Activated naive CD4-positive, alpha-beta T cell (primary cell): ENCODE results near the gene HS3ST2.

Experiments
- DNase-seq, 4 experiments: peaks; one replicate each; lab custom pipeline; 2025; lab: John Stamatoyannopoulos, UW

Gene HS3ST2

DNA sequence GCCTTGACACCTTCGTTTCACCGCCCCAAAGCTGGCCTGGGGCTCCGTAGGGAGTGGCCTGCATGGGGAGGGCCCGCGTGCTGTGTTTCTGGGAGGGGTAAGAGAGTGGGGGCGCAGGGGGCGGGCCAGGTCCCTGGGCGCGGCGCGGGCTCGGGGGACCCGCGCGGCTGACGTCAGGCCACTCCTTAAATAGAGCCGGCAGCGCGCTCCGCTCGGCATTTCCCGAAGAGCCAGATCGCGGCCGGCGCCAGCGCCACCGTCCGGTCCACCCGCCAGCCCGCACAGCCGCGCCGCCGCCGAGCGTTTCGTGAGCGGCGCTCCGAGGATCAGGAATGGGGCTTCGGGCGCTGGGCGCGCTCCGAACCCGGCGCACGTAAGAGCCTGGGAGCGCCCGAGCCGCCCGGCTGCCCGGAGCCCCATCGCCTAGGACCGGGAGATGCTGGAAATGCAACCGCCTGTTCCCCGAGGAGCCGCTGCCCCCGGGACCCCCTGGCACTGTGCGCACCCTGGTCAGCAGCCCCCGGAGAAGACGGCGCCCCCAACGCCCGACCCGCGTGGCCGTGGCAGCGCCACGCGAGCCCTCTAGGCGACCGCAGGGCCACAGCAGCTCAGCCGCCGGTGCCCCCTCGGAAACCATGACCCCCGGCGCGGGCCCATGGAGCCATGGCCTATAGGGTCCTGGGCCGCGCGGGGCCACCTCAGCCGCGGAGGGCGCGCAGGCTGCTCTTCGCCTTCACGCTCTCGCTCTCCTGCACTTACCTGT lies at the start of gene HS3ST2:
Gene HS3ST2 (plus strand): TSS at position 215 of the 763 bp plus-strand sequence. CDS start 449 bp downstream, at position 664.
- DNase-seq: no peak

DNA sequence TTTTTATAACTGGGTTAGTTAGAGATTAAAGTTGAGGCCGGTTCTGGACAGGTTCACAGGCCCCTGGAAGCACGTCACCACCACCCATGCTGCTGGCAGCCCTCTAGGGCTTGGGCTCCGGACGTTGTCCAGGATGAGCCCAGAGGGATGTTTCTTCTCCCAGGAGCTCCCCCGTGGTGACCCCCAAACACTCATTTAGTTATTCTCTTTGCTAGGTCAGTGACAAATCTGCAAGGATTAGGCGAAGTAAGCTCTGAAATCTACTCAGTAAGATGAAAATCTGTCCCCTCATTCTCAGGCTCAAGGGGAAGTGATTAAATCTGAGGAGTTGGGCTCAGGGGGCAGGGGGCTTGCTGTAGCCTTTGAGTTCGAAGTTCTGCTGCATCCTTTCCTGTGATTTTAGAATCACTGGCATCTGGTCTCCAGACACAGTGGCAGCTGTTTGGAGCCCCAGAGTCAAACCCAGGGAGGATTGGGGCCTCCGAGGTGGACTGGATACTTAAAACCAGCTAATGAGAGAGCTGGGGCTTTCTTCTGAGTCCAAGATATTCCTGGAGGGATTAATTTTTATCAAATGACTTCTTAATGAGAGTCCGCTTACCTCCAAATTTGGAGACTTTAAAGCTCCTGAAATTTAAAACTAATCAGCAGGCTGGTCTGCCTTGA lies 49.2 kb upstream of the HS3ST2 start:
- no peak for DNase-seq

DNA sequence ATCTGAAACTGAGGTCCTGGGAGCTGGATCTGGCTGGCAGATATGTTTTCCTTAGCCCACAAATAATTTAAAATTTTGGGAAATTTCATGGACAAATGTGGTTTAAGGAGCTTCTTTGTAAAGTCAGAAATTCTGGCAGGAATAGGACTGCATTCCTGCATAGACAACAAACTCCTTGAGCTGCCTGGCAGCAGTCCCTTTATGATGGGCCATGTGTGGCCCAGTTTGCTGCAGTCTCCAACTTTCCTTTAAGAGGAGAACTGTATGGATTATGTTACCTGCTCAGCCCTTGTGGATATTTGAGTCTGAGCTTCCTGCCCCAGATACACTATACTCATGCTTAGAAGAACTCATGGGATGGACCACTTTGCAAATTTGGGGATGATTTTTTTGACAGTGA lies 48.5 kb upstream of the HS3ST2 start:
- no peak for DNase-seq

DNA sequence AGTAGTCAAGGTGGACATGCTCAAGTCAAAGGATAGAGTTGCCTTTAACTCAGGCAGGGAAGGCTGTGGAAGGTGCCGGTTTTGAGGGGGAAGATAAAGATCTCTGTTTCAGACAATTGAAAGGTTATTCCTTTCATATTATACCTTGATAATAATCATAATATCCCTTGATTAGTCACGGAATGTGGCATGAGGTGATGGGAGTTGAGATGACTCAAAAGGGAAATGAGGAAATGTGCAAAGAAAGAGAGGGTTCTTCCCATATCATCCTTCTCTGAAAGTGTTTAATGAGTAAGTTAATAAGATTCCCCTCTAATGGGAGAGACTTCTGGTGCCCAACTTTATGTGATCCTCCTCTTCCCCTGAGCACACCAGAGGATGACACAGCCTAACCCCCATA lies 43.1 kb upstream of the HS3ST2 start:
- no peak for DNase-seq

DNA sequence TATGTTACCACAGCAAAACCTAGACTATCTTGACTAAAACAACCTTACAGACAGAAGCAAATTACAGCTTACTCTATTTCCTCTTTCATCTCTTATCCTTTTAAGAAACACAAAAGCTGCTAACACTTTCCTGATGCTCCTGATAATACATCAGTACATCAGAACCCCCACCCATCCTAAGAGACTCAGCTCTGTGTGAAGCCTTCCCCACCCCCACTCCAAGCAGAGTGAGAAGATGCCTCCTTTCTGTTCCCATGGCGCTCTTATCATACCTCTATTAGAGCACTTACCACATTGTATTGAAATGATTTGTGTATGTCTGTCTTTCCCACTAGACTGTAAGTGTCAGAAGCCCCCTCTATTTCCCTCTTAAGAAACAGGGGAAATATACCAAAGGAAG lies 42.4 kb upstream of the HS3ST2 start:
- no peak for DNase-seq

DNA sequence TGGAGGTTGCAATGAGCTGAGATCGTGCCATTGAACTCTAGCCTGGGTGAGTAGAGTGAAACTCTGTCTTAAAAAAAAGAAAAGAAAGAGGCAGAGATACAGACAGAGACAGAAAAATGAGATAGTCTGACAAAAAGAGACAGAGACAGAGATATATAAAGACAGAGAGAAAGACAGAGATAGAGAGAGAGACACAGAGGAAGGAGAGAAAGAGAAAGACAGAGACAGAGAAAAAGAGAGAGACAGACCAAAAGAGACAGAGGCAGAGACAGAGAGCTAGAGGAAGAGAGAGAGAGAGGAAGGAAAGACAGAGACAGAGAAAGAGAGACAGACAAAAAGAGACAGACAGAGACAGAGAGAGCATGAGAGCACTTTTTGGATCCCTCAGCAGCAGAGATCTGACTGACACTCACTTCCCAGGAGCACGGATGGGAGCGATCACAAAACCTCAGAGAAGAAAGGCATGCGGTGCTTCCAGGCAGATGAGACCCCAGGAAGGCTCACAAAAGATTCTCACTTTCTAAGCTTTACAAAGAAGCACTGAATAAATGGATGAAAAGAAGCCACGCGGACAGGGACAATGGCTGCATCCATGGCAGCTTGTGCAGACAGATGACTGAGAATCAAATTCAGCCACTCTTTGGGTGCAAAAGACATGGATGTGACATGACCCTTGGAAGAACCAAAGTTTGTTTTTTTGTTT lies 38.6 kb upstream of the HS3ST2 start:
- no peak for DNase-seq

DNA sequence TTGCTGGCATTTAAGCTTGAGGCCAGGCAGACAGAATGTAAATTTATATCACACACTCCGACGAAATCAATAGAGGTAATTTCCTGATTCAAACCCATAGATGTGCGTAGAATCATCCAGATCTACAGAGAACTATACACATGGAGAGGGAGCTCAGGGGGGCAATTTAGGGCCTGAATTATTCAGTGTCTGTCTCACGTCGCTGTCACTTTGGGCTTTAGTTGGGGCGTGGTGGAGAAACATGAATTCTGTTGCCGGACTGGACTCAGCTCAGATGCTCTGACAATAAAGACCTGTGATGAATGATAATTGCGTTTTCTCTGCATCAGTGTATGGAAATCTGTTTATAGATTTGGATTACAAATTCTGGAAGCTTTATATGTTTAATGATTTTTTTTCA lies 32.5 kb upstream of the HS3ST2 start:
- DNase-seq: no peak

DNA sequence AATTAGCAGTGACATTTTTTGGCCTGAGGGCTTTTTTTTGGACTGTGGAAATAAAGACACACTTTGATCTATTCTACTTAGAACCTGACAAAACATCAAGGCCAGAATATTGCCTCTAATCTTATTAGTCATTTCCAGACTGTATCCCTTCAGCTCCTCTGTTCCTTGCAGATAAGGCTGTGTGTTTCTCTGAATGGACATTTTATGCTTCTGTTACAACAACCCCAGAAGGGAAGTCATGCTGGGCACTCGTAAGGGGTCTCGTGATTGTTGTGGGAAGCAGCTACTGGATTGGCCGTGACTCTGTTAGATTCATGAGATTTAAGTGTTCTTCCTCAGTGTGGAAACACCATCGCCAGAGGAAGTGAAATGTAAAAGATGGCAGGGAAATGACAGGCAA lies 31.6 kb upstream of the HS3ST2 start:
- no peak for DNase-seq

DNA sequence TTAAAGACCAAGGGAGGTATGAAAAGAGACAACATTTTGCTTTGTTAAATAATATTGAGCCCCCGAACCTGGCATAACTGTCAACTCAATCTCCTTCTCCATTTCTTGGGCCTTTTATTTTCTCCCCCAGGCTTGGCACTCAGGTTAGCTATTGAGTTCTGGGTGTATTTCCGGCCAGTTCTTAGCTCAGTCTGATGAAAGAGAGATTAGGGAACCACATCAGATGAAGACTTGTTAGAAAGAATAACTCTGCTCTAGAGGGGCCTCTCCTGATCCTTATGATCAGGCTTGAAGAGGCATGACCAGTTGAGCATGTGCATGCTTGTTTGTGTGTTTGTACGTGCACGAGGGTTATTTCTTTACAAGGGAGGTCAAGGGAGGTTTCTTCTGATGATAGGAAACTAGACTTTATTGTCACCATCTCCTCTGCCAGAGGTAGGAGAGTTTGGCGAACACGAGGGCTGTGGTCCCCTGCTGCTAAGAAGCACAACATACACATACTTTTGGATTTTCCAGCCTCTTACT lies 29.2 kb upstream of the HS3ST2 start:
- no peak for DNase-seq

DNA sequence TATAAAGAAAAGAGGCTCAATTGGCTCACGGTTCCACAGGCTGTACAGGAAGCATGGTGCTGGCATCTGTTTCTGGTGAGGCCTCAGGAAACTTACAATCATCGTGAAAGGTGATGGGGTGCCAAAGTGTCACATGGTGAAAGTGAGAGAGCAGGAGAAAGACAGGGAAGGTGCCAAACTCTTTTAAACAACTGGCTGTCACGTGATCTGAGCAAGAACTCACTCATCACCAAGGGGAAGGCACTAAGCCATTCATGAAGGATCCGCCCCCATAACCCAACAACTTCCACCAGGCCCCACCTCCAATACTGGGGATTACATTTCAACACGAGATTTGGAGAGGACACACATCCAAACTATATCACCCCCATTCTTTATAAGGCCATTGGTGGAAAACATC lies 28.4 kb upstream of the HS3ST2 start:
- no peak for DNase-seq

DNA sequence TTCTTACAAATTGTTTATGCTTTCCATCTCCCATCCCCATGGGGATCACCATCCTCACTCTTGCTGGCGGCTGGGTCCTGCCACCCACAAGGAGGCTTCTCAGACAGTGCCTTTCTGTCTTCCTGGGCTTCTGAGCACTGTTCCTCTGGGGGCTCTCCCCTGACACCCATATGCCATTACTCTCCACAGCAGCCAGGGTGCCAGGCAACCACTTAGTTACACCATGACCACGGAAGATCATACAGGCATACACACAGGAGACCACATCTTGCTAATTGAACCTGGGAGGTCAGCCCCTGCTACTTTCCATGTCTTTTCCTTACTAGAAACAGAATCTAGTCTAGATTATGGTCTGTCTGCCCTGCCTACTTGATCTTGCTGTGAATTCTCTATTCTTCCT lies 27.7 kb upstream of the HS3ST2 start:
- DNase-seq: no peak

DNA sequence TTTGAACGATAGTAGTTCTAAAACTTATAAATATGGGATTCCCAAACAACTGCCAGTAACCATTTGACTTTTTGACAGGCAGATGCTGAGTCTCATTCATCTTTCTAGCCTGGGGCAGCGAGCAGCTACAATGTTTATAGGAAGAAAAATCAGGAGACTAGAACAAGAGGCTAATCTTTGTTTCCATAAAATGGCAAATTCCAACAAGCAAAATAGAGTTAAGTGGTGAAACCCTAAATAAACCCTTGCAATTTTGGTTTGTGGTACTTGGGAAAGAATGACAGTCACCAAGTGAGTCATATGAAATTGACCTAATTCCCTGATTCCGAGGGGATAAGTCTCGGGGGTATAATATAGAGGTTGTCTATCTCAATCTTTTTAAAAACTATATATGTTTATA lies 27.3 kb upstream of the HS3ST2 start:
- no peak for DNase-seq

DNA sequence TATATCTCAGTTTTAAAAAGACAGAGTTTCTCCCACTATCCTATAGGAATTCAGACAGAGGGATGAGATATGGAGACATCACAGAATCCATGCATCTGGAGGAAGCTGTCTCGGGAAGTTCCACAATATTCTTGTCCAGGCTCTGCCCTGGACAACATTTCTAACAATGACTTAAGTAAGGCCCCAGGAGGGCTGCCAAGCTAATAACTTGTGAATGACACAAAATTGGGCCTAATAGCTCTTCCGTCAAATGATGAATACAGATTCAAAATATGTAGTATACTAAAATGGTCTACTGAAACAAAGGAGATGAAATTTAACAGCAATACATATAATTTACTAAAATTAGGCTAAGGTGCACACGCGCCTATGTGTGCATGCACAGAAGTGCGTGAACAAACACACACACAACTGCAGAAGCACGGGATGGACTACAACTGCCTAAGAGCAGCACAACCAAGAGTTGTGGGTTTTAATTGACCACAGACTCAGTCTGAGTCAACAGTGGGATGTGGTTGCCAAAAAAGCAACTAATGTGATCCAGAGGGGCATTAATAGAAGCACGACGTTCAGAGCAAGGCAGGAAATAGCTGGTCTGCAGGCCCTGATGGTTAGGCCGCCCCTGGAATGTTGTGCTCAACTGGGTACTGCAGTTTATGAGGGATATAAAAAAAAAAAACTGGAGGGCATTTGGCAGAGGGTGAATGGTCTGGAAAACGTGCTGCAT lies 26.3 kb upstream of the HS3ST2 start:
- DNase-seq: no peak

DNA sequence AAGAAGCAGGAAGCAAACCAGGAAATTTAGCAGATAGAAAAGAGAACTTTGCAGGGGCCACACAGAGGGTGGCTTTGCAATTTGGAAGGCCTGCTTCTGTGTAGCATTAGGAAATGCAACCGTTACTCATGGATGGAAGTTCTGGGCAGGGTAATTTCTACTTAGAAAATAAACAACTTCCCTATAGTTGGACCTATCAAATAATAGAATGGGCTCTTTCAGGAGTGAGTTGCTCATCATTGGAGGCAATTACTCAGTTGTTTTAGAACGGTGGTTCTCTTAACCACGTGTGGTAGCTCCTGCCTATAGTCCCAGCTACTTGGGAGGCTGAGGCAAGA lies 25.8 kb upstream of the HS3ST2 start:
- DNase-seq: no peak

DNA sequence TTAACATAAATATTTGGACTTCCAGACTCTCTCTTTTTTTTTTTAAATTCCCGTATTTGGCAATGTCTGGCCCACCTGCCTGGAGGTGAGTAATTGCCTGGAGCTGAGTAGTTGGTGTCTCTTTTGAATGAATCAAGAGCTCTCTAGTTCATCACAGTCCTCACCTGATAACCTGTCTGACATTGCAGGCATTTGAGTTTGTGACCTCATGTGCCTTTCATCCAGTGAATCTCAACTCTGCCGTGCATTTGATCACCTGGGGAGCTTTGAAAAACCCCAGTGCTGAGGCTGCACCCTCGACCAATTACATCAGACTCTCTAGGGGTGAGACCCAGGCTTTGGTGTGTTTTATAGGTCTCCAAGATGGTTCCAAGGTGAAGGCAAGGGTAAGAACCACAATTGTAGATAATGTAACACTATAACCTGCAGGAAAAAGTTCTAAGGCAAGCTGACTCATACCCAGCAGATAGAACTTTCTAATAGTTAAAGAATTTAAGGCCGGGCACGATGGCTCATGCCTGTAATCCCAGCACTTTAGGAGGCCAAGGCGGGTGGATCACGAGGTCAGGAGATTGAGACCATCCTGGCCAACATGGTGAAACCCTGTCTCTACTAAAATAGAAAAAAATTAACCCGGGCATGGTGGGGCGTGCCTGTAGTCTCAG lies 24.5 kb upstream of the HS3ST2 start:
- DNase-seq: no peak

DNA sequence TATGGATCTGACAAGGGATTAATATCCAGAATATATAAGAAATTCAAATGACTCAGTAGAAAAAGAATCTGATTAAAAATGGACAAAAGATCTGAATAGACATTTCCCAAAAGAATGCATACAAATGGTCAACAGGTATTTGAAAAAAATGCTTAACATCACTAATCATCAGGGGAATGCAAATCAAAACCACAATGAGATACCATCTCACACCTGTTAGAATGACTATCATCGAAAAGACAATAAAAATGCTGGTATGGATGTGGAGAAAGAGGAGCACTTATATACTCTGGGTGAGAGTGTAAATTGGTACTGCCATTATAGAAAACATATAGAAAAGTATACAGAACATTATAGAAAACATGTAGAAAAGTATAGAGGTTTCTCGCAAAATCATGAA lies 16.4 kb upstream of the HS3ST2 start:
- DNase-seq: no peak

DNA sequence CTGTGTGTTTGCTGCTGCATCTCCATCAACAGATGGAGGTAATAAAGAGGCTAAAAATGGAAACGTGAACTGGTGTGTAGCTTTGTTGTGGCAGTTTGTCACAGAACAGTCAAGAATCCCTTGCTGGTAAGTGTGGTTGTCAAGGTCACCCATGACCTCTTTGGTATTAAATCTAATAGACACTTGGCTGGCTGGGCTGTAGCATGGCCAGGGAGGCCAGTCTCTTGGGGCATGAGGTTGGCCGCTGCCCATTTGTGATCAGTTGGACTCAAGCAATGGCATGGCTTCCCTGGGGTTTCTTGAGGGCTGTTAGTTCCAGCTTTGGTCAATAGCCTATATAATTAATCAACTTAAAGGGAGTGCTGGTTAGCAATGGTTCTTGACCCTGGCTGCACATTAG lies 14.8 kb upstream of the HS3ST2 start:
- DNase-seq: no peak

DNA sequence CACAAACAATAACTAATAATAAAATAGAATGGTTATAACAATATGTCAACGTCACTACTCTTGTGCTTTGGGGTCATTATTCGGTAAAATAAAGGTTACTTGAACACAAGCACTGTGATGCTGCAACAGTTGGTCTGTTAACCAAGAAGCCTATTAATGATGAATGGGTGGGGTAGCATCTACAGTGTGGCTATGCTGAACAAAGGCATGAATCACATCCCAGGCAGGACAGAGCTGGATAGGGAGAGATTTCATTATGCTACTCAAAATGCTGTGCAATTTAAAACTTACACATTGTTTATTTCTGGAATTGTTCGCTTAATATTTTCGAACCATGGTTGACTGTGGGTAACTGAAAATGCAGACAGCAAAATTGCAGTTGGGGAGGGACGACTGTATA lies 9.1 kb upstream of the HS3ST2 start:
- no peak for DNase-seq

DNA sequence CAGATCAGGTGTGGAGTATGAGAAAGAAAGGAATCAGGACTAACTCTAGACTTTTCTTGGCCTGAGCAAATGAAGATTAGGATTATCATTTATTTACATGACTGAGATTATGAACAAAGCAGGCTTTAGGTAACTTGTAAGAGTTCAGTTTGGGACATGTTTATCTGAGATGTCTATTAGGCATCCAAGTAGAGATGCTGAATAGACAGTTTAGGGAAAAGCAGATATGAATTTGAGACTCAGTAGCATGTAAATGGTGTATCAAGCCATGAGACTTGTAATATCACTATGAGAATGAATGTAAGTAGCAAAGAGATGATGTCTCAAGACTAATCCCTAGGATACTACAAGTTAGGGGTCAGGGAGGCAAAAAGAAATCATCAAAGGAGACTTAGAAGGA lies 8.6 kb upstream of the HS3ST2 start:
- no peak for DNase-seq

DNA sequence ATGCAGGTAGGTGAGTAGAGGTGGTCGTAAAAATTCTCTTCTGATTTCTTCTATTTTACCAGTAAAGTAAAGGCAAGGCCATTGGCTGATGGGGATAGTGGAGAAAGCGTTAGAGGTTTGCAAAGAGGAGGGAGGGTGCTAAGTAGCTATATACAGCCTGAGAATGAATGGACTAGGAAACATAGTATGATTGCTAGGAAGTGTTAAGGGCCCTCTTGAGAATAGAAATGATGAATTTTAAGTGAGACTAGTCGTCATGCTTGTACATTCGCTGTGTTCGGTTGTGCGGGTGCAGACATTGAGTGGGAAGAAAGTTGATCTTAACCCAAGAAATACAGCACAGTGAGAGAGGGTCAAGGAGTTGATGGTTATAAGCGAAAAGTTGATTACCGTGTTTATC lies 7.2 kb upstream of the HS3ST2 start:
- DNase-seq: no peak

DNA sequence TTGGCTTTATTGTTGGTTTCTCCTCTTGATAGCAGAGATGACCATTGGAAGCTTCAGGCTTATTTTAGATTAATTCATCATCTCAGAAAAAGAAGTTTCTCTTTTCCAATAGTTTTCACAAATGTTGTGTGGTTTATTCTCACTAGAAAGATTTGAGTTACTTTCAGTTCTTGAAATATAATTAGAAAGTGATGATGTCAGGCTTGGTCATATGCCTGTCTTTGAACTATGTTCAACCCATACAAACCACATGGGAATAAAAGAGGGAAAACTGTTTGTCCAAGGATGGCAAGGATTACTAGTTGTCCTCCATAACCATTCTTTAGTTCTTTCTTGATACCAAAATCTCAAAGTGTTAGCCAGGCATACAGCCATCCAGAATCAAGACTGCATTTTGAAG lies 3.7 kb upstream of the HS3ST2 start:
- no peak for DNase-seq
